Measurements from ENCODE around the gene TARDBP.

Gene TARDBP

DNA sequence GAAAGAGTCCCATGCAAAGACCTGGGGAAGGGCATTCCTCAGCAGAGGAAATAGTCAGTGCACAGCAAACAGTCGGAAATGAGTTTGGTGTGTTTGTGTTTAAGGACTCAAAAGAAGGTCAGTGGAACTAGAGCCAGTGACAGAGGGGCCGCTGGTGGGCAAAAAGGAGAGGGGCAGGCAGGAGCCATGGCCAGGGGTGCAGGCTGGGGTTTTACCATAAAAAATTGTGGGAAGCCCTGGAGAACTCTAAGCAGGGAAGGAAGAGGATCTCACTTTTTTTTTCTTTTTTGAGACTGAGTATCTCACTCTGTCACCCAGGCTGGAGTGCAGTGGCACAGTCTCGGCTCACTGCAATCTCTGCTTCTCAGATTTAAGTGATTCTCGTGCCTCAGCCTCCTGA, 33.7 kb upstream of the TARDBP start:
- TF ChIP-seq EZH2 (IDR thresholded peaks at IDR 0.05; ENCODE audit: borderline replicate concordance, low read length) = no peak
- H4K20me1 ChIP-seq (ENCODE audit: insufficient read depth, low read length) = no peaks in the 10 kb centered on the region
- no peaks in the 10 kb centered on the region for H3K4me1 ChIP-seq (ENCODE audit: insufficient read depth, low read length, severe bottlenecking)
- no peaks in the 10 kb centered on the region for H3K79me2 ChIP-seq (ENCODE audit: insufficient read depth, low read length)
- H2AFZ ChIP-seq (ENCODE audit: low read length) = no peak overlapping the region
- H3K9ac ChIP-seq (ENCODE audit: low read length) = no peak overlapping the region
- peaks cover 4% of the 10 kb centered on the region; the same call in 1 of the 2 replicates for H3K9me3 ChIP-seq (ENCODE audit: low read length)
- H3K27ac ChIP-seq (ENCODE audit: low read depth, low read length, poor library complexity, severe bottlenecking) = no peak overlapping the region
- H3K4me2 ChIP-seq (ENCODE audit: low read length) = no peak overlapping the region
- H3K36me3 ChIP-seq (ENCODE audit: insufficient read depth, low read length) = no peaks in the 10 kb centered on the region; the same call in 1 of the 2 replicates
- no peaks in the 10 kb centered on the region; the same call in 1 of the 2 replicates for H3K27me3 ChIP-seq (ENCODE audit: insufficient read depth, low read length)
- H3K9me2 ChIP-seq (ENCODE audit: low read depth, low read length) = no peaks in the 10 kb centered on the region
- no peaks in the 10 kb centered on the region for H3F3A ChIP-seq (ENCODE audit: insufficient read depth, low read length)
- H3K4me3 ChIP-seq (ENCODE audit: low read depth, low read length, poor library complexity, severe bottlenecking) = no peak overlapping the region

DNA sequence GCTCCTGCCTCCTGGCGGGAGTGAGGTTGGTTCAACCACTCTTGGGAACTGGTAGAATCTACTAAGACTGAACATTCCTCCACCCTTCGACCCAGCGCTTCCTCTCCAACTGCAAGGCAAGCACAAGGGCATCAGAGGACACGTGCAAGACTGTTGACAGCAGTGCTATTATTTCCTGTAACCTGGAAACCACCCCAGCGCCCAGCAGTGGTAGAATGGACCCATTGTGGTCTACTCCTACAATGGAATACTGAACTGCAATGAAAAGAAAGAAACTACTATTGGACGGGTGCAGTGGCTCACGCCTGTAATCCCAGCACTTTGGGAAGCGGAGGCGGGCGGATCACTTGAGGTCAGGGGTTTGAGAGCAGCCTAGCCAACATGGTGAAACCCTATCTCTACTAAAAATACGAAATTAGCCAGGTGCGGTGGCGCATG, 33.0 kb upstream of the TARDBP start:
- H3K4me1 ChIP-seq (ENCODE audit: insufficient read depth, low read length, severe bottlenecking) = no peaks in the 10 kb centered on the region
- no peak overlapping the region for H3K4me2 ChIP-seq (ENCODE audit: low read length)
- no peaks in the 10 kb centered on the region; the same call in 1 of the 2 replicates for H3K27me3 ChIP-seq (ENCODE audit: insufficient read depth, low read length)
- H4K20me1 ChIP-seq (ENCODE audit: insufficient read depth, low read length) = no peaks in the 10 kb centered on the region
- H3K9me3 ChIP-seq (ENCODE audit: low read length) = peaks cover 2% of the 10 kb centered on the region; the same call in 1 of the 2 replicates
- H3K9ac ChIP-seq (ENCODE audit: low read length) = no peak overlapping the region
- H3K36me3 ChIP-seq (ENCODE audit: insufficient read depth, low read length) = no peaks in the 10 kb centered on the region; the same call in 1 of the 2 replicates
- no peaks in the 10 kb centered on the region for H3K79me2 ChIP-seq (ENCODE audit: insufficient read depth, low read length)
- H2AFZ ChIP-seq (ENCODE audit: low read length) = no peak overlapping the region
- H3F3A ChIP-seq (ENCODE audit: insufficient read depth, low read length) = no peaks in the 10 kb centered on the region
- H3K9me2 ChIP-seq (ENCODE audit: low read depth, low read length) = no peaks in the 10 kb centered on the region
- TF ChIP-seq, protein P1, sequence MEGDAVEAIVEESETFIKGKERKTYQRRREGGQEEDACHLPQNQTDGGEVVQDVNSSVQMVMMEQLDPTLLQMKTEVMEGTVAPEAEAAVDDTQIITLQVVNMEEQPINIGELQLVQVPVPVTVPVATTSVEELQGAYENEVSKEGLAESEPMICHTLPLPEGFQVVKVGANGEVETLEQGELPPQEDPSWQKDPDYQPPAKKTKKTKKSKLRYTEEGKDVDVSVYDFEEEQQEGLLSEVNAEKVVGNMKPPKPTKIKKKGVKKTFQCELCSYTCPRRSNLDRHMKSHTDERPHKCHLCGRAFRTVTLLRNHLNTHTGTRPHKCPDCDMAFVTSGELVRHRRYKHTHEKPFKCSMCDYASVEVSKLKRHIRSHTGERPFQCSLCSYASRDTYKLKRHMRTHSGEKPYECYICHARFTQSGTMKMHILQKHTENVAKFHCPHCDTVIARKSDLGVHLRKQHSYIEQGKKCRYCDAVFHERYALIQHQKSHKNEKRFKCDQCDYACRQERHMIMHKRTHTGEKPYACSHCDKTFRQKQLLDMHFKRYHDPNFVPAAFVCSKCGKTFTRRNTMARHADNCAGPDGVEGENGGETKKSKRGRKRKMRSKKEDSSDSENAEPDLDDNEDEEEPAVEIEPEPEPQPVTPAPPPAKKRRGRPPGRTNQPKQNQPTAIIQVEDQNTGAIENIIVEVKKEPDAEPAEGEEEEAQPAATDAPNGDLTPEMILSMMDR (IDR thresholded peaks at IDR 0.05; ENCODE audit: low read length) = no peak
- no peak for TF ChIP-seq EZH2 (IDR thresholded peaks at IDR 0.05; ENCODE audit: borderline replicate concordance, low read length)
- no peak overlapping the region for H3K4me3 ChIP-seq (ENCODE audit: low read depth, low read length, poor library complexity, severe bottlenecking)
- no peak overlapping the region for H3K27ac ChIP-seq (ENCODE audit: low read depth, low read length, poor library complexity, severe bottlenecking)

DNA sequence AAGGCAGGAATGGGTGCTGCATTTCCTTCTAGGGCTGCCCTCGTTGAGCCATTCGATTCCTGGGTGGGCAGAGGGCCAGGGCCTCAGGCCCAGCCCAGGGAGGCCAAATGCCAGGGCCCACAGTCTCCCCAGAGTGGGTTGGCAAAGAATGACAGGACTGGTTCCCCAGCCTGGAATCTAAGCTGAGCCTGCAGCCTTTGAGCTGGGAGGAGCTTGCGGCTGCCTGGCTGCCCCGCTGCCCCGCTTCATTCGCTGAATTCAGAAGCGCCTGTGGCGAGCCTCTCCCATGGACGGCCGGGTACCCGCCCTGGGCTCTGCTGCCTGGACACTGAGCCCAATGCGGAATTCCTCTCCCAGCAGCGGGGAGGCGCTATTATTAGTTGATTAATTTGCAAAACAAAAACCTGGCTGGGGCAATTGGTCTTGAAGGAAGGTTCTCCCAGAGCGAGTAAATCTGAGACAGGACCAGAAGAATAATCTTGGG, 32.3 kb upstream of the TARDBP start:
- no peak overlapping the region for H2AFZ ChIP-seq (ENCODE audit: low read length)
- H3K27ac ChIP-seq (ENCODE audit: low read depth, low read length, poor library complexity, severe bottlenecking) = no peak overlapping the region
- H3K27me3 ChIP-seq (ENCODE audit: insufficient read depth, low read length) = no peaks in the 10 kb centered on the region; the same call in 1 of the 2 replicates
- H4K20me1 ChIP-seq (ENCODE audit: insufficient read depth, low read length) = no peaks in the 10 kb centered on the region
- H3K9ac ChIP-seq (ENCODE audit: low read length) = no peak overlapping the region
- H3K9me2 ChIP-seq (ENCODE audit: low read depth, low read length) = no peaks in the 10 kb centered on the region
- no peaks in the 10 kb centered on the region for H3F3A ChIP-seq (ENCODE audit: insufficient read depth, low read length)
- H3K4me3 ChIP-seq (ENCODE audit: low read depth, low read length, poor library complexity, severe bottlenecking) = no peak overlapping the region
- no peak for TF ChIP-seq EZH2 (IDR thresholded peaks at IDR 0.05; ENCODE audit: borderline replicate concordance, low read length)
- TF ChIP-seq, protein P1 (IDR thresholded peaks at IDR 0.05; ENCODE audit: low read length) = no peak
- H3K4me1 ChIP-seq (ENCODE audit: insufficient read depth, low read length, severe bottlenecking) = no peaks in the 10 kb centered on the region
- H3K4me2 ChIP-seq (ENCODE audit: low read length) = no peak overlapping the region
- no peaks in the 10 kb centered on the region for H3K36me3 ChIP-seq (ENCODE audit: insufficient read depth, low read length)
- H3K9me3 ChIP-seq (ENCODE audit: low read length) = no peaks in the 10 kb centered on the region
- H3K79me2 ChIP-seq (ENCODE audit: insufficient read depth, low read length) = no peaks in the 10 kb centered on the region

Measured in OCI-LY1 (cell line).